WERI-Rb-1 (cell line): ENCODE measurements around the gene GPR183.

Experiments used
- DNase-seq: peaks from one replicate; pipeline ENCODE4 v3.0.0-alpha.2; 2020
- H3K27ac ChIP-seq: fragments of 250-450 bp; sonication (Bioruptor Pico); 2 replicates; pipeline ENCODE4 v1.5.1; 2020; ENCODE audit warnings: mild to moderate bottlenecking, moderate library complexity
- H3K27me3 ChIP-seq: fragments of 250-450 bp; sonication (Bioruptor Pico); 2 replicates; pipeline ENCODE4 v1.5.1; 2021; ENCODE audit warnings: mild to moderate bottlenecking, low read depth, moderate library complexity; ENCODE audit not compliant: insufficient read depth, severe bottlenecking
- H3K36me3 ChIP-seq: fragments of 250-450 bp; sonication (Bioruptor Pico); 2 replicates; pipeline ENCODE4 v1.5.1; 2020; ENCODE audit warnings: mild to moderate bottlenecking, moderate library complexity
- H3K4me3 ChIP-seq: 2 replicates; pipeline ENCODE4 v1.5.1; 2011; ENCODE audit warnings: low read depth, mild to moderate bottlenecking, control low read depth, low read length
- H3K9me3 ChIP-seq: fragments of 250-450 bp; sonication (Bioruptor Pico); 2 replicates; pipeline ENCODE4 v1.5.1; 2021; ENCODE audit warnings: mild to moderate bottlenecking, moderate library complexity; ENCODE audit not compliant: severe bottlenecking
- TF ChIP-seq, protein P1 (sequence below): IDR thresholded peaks from 2 replicates; pipeline ENCODE4 v1.5.1; 2011; ENCODE audit warnings: low read depth, mild to moderate bottlenecking, control low read depth, inconsistent platforms, low read length

The GPR183 gene

DNA sequence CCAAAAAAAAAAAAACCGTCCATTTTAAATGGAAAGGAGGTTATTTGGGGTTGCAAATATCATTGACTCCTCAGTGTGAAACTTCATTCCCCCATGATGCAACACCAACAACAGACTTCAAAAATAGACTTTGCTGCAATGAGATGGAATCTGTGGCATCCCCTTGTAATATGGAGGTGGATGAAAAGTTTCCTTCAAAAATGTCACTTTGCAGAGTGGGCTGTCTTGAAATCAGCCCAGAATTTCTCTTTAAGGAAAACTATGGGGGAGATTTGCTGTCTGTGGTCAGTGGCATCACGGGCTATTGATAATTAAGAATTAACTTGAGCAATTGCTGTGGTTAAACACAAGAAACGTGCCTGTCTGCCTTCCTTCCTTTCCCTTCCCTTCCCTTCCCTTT lies 50.5 kb downstream of the GPR183 start:
- Histone ChIP-seq H3K9me3 (no peaks in the 10 kb centered on the region), H3K4me3 (no peak overlapping the region), H3K27ac (no peak overlapping the region), H3K36me3 (peaks cover 23% of the 10 kb centered on the region), H3K27me3 (no peaks in the 10 kb centered on the region)
- TF ChIP-seq, protein P1, sequence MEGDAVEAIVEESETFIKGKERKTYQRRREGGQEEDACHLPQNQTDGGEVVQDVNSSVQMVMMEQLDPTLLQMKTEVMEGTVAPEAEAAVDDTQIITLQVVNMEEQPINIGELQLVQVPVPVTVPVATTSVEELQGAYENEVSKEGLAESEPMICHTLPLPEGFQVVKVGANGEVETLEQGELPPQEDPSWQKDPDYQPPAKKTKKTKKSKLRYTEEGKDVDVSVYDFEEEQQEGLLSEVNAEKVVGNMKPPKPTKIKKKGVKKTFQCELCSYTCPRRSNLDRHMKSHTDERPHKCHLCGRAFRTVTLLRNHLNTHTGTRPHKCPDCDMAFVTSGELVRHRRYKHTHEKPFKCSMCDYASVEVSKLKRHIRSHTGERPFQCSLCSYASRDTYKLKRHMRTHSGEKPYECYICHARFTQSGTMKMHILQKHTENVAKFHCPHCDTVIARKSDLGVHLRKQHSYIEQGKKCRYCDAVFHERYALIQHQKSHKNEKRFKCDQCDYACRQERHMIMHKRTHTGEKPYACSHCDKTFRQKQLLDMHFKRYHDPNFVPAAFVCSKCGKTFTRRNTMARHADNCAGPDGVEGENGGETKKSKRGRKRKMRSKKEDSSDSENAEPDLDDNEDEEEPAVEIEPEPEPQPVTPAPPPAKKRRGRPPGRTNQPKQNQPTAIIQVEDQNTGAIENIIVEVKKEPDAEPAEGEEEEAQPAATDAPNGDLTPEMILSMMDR = no peak
- DNase-seq = no peak

DNA sequence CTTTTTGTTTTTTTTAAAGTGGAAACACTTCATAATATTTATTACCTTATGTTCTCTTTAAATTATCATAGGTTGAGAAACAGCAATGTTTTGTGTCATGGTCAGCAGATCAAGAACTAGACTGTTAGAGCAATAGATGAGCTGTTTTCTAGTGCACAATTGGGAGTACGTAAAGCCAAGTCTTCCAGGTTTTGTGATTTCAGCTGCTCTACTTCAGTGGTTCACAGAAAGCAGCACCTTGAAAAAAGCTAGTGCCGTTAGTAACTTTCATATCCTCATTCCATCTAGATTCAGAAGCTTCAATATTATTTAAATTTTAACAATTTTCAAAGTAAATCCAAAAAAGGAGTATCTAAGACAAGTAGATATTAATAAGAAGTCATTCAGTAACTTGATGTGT lies 50.9 kb downstream of the GPR183 start:
- DNase-seq = no peak

DNA sequence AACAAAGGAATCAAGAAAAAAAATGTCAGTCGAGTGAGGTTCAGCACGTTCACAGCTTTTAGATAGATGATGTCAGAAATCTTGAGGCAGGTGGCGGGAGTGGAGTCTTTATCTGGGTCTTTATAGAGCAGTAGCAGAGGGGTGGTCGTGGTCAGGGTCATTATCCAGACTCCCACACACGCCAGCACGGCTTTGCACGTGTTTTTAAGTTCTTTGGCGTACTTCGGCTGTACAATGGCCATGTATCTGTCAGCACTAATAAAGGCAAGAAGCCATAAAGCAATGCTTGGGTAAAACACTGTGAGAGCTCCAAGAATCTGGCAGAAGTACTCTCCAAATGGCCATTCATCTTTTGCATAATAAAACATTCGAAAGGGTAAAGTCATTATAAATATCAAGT lies 51.9 kb downstream of the GPR183 start:
- H3K27ac ChIP-seq = no peak overlapping the region
- H3K36me3 ChIP-seq = peaks cover 32% of the 10 kb centered on the region
- no peaks in the 10 kb centered on the region for H3K27me3 ChIP-seq
- TF ChIP-seq, protein P1 = no peak
- no peaks in the 10 kb centered on the region for H3K9me3 ChIP-seq
- no peak overlapping the region for H3K4me3 ChIP-seq
- no peak for DNase-seq

More for the DNA sequence above, 50.9 kb downstream of the GPR183 start:
- no peak overlapping the region for H3K27ac ChIP-seq
- no peak overlapping the region for H3K4me3 ChIP-seq
- H3K36me3 ChIP-seq = peaks cover 24% of the 10 kb centered on the region
- TF ChIP-seq, protein P1 = no peak
- H3K9me3 ChIP-seq = no peaks in the 10 kb centered on the region
- H3K27me3 ChIP-seq = no peaks in the 10 kb centered on the region

DNA sequence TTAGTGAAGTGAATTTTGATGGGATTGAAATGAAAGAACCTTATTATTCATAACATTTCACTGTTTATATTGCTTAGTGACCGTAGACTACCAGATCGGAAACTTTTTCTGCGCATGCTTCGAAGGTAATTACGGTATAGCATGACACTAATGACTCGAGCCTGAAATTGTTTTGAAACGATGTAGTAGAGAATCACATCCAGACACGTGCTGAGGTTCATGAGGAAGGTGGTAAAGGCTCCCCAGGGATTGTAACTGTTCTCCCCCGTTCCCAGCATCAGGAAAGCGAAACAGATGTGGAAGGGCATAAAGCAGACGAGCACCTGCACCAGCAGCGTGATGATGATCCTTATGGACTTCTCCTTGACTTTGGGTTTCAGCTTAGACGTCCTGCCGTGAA lies 52.4 kb downstream of the GPR183 start:
- H3K27me3 ChIP-seq = no peaks in the 10 kb centered on the region
- no peak overlapping the region for H3K4me3 ChIP-seq
- H3K9me3 ChIP-seq = no peaks in the 10 kb centered on the region
- TF ChIP-seq, protein P1 = no peak
- no peak for DNase-seq
- H3K36me3 ChIP-seq = peaks cover 36% of the 10 kb centered on the region
- H3K27ac ChIP-seq = no peak overlapping the region

DNA sequence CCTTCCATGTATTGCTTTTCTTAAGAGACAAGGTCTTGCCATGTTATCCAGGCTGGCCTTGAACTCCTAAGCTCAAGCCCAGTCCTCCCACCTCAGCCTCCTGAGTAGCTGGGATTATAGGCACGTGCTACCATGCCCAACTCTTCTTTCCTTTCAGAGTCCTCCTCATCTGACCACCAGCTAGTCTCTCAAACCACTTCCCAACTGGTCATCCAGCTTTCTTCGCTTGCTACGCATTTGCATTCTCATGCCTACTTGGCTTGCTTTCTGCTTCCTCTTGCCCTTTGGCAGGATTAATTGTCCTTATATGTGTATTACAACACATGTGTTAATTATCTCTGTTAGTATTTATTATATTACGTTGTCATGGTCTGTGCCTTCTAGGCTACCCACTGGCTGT lies 55.3 kb downstream of the GPR183 start:
- H3K27me3 ChIP-seq = no peaks in the 10 kb centered on the region
- H3K4me3 ChIP-seq = no peak overlapping the region
- no peak overlapping the region for H3K27ac ChIP-seq
- TF ChIP-seq, protein P1 = no peak
- peaks cover 48% of the 10 kb centered on the region for H3K36me3 ChIP-seq
- H3K9me3 ChIP-seq = no peaks in the 10 kb centered on the region
- DNase-seq = no peak
